NCI-H2171 treated with DMSO at 0.1 percent for 48 hours (cell line): ENCODE data around the gene CEP63.

Experiments
- DNase-seq: peaks from one replicate; lab custom pipeline; 2025; lab: John Stamatoyannopoulos, UW

CEP63 gene

DNA sequence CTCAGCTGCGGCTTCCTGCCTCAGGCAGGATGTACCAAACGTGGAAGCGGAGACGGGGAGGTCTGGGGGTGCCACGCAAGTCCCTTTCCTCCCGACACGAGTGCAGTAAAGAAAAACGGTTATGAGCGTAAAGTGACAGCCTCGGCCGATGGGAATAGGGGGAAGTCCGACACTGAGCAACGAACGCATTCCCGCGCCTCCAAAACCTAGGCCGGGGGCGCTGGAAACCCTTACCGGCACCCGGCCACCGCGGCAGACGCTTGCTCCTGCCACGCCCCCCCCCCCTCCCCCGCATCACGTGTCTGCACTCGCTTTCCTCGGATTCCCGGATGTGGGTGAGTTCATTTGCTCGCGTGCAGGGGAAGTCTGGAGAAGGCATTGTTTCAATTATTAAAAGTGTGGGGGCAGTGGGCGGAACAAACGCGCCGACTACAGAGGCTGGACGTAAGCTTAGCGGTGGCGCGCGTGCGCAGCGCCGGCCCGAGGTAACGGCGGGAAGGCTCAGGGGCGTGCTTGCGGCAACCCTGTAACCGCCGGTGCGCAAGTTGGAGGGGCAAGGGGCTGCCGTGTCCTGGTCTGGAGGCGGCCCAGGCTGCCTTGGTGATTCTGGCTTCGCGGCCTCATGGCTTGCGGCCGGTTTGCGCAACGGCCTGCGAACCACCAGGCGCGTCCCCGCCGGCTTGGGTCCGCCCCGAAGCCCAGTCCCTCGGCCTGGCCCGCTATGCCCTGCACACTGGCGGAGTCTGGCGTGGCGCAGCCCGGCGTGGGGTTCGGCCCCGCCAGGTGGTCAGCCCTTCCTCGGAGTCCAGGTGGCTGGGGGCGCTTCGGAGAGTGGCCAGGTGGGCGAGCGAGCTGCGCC, at the start of gene CEP63, which contains the start of gene ANAPC13:
CEP63 (plus strand) TSS at position 340 of the 859 bp plus-strand sequence. CDS start 9,264 bp downstream, outside the sequence.
ANAPC13 (minus strand) TSS at position 268 of the 859 bp plus-strand sequence. CDS start 3,081 bp downstream, outside the sequence.
- peak; percentile 98 for DNase-seq

DNA sequence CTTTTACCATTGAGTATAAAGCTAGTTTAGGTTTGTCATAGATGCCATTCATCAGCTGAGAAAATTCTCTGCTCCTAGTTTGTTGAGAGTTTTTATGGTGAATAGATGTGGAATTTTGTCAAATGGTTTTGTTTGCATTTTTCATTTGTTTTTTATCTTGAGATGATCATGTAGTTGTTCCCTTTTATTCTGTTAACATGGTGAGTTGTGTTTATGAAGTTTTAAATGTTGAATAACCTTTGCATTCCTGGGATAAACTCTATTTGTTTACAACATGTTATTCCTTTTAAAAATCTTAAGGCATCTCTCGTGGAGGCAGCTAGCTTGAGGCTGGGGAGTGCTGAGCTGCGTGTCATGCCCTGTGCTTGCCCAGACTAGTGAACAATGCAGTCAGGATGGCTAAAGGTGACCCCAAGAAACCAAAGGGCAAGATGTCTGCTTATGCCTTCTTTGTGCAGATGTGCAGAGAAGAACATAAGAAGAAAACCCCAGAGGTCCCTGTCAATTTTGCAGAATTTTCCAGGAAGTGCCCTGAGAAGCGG, 48.6 kb upstream of the CEP63 start:
- DNase-seq: no peak

DNA sequence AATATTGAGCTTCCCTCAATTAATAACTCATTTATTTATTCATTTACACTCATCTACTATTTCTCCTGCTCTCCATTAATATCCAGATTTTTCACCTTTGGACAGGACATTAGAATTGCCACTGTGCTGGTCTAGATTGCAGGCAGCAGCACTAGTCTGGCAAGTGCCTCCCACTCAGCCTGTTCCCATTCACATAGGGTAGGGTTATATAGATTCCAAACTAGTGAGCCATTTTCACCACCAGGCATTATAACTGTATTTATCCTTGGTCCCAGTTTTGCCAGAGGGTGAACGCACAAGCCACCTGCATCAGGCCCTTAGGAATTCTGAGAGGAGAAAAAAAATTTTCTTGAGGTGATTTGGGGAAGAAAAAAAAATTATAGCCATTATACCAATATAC, 44.5 kb upstream of the CEP63 start:
- DNase-seq: no peak

- DNase-seq: no peak
Measured at GRCh38 chr3:134441821-134442220, 44.0 kb upstream of the CEP63 start.

DNA sequence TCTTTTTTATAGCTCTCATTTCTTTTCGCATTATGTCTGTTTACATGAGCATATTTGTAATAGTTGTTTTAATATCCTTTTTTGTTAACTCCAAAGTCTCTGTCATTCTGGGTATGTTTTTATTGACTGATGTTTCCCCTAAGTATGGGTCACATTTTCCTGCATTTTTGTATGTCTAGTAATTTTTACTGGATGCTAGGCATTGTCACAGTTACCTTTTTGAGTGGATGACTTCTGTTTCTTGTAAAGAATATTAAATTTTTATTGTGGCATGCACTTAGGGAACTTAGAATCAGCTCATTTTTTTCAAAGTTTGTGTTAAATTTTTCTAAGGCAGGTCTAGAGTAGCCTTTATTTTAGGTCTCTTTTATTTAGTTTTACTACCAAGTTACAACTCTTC, 40.8 kb upstream of the CEP63 start:
- no peak for DNase-seq

DNA sequence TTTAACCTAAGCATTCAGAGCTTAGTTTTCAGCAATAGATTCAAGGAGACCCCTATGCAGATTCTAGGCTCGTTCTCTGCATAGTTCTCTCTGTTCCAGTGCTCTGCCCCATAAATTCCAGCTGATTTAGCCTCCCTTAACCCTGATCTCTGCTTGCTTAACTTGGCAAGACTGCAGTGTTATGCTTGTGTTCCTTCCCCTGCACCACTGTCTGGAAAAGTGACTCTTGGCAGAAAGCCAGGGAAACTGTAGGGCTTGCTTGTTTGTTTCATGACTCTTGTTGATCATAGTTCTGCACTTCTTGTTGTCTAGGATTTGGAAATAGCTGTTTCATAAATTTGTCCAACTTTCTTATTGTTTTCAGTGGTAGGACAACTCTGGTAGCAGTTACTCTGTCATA, 40.2 kb upstream of the CEP63 start:
- DNase-seq: peak; percentile 46

DNA sequence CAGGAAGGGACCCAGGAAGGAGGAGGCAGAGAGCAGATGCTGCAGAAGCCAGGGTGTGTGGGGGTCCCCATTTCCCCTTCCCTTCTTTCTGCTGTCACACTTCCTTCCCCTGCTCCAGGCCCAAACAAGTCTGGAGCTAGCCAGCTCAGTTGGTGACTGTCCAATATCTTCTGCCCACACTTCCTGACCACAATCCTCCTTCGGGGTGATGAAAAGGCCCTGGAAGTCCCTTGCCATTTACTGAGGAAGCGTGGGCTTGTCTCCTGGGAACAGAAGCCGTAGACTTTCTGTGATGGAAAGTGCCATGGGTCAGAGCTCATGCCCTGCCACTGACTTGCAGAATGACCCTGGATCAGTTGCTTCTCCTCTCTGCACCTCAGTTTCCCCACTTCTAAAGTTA, 39.1 kb upstream of the CEP63 start:
- no peak for DNase-seq

DNA sequence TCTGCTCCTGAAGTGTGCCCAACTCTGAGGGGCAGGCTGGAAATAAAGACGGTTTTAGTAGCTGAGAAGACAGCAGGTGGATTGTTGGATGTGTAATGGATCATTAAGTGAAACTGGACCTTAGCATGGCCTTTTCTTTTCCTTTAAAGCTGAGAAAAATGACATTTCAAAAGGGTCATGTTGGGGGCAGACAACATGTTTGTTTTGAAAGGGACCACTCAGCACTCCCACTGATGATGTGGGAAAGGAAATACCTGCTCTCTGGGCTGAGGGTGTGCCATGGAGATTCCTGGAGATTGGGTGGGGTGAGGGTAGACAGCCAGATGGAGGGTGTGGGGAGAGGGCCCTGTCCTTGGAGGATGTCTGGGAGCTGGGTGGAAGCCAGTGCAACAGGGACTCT, 38.5 kb upstream of the CEP63 start:
- no peak for DNase-seq

DNA sequence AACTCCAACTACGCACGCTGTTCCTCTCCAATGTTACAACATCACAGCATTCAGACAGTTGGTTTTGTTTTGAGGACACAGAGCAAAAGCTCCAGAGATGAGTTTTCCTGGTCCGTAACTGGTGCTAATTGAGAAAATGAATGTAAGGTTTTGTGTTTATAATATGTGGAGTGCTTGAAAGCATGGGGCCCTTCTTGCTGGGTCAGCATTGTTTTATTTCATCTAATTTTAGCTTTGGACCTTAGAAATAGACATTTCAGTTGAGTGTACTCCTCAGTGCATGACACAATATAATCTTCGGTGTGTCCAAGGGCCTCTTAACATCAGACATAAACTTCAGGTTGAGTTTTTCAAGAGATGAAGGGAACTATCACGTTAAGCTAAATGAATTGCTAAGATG, 37.2 kb upstream of the CEP63 start:
- DNase-seq: no peak

- DNase-seq: no peak
Measured at GRCh38 chr3:134449277-134449676, 36.6 kb upstream of the CEP63 start.

- DNase-seq: no peak
Measured at GRCh38 chr3:134449951-134450350, 35.9 kb upstream of the CEP63 start.

GRCh38 chr3:134453631-134454030, 32.2 kb upstream of the CEP63 start:
- no peak for DNase-seq

DNA sequence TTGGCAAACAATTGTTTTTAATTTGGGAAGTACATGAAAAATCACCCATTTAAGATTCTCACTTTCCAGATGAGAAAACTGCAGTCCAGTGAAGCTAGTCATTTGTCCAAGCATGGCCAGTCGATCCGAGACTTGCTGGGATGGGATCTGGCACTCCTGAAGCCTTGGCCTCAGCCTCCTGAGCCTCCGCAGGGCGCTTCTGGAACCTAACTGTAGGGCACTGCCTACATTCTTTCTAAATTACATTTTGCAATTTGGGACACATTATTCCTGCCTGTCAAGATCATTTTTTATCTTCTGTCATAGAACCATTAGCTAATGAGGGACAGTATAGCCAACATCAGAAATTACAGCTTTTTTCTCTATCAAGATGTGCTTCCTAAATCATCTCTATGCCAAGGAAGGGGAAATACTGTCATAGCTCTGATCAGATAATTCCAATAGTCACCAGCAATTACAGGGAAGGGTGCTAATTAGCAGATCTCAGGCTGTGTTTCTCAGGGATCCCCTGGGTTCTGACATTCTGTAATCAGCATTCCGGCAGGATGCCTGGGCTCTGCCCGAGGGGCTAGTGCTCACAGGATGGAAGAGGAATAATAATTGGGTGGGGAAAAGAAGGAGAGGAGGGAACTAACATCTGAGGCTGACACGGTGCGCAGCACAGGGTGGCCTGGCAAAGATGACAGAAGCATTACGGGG, 28.3 kb upstream of the CEP63 start:
- no peak for DNase-seq

- no peak for DNase-seq
Measured at GRCh38 chr3:134458406-134458945, 27.4 kb upstream of the CEP63 start.

DNA sequence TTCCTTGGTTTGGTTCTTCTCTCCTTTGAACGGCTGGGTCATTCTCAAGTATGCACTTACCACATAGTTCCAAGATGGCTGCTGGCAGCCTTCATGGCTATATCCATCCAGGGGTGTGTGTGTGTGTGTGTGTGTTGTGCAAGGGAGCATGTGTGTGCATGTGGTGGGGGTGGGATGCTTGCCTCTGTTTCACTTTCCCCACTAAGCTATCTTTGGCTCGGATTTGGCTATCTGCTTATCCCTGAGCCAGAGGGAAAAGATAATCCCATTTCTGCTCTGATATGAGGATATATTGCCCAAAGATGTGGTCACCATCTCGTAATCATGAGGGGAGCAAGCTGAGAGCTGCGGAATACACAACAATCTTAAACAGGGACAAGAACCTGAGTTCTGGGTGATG, 26.3 kb upstream of the CEP63 start:
- no peak for DNase-seq

DNA sequence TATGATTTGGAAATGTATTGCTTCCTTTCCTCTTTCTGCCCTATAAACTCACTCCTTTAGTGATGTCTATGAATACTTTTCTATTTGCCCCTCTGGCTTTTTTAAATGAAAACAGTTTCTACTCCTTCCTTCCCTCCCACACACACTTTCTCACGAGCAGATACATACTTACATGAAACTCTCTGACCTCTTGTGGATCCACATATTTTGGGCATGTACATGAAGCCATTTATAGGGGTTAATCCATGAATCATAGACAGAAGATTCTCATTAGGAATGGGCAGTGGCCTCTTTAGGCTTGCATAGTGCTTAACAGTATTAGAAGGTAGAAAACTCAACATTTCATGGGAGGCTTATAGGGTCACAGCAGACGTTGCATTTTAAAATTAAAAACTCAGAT, 24.9 kb upstream of the CEP63 start:
- no peak for DNase-seq

- no peak for DNase-seq
Measured at GRCh38 chr3:134462331-134462941, 23.4 kb upstream of the CEP63 start.

- no peak for DNase-seq
Measured at GRCh38 chr3:134463676-134464063, 22.2 kb upstream of the CEP63 start.

GRCh38 chr3:134464064-134464688, 21.7 kb upstream of the CEP63 start:
- no peak for DNase-seq

GRCh38 chr3:134464689-134465365, 21.0 kb upstream of the CEP63 start:
- no peak for DNase-seq

GRCh38 chr3:134466331-134466730, 19.5 kb upstream of the CEP63 start:
- DNase-seq: no peak
